ENCODE results near the gene MEP1B.

- TF ChIP-seq, protein P1, sequence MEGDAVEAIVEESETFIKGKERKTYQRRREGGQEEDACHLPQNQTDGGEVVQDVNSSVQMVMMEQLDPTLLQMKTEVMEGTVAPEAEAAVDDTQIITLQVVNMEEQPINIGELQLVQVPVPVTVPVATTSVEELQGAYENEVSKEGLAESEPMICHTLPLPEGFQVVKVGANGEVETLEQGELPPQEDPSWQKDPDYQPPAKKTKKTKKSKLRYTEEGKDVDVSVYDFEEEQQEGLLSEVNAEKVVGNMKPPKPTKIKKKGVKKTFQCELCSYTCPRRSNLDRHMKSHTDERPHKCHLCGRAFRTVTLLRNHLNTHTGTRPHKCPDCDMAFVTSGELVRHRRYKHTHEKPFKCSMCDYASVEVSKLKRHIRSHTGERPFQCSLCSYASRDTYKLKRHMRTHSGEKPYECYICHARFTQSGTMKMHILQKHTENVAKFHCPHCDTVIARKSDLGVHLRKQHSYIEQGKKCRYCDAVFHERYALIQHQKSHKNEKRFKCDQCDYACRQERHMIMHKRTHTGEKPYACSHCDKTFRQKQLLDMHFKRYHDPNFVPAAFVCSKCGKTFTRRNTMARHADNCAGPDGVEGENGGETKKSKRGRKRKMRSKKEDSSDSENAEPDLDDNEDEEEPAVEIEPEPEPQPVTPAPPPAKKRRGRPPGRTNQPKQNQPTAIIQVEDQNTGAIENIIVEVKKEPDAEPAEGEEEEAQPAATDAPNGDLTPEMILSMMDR (IDR thresholded peaks at IDR 0.05), result no peak
- TF ChIP-seq POLR2A (IDR thresholded peaks at IDR 0.05), result no peak
These were observed 23.9 kb downstream of the MEP1B start for GRCh38 chr18:32213693-32214092.
